T-helper 1 cell treated with Interleukin-12 subunit alpha and Interleukin-12 subunit beta and Interleukin-4 antibody, amounts not matched to agents 30 ng/mL and 1 ng/mL, for 36 hours (primary cell): ENCODE measurements around the gene DTNBP1. TPM values are rescaled to one million over a fixed set of nuclear protein-coding genes. Genes with fewer than 3 reads are reported as not detected.

Experiments used
- intact Hi-C: fragments of 100-400 bp; cut with micrococcal nuclease; formaldehyde crosslinking; loops from one replicate; pipeline ENCODE4 v1.15.1; 2024
- total RNA-seq: library from RNA; stranded (reverse); gene quantifications from 2 replicates; pipeline ENCODE4 v1.2.3, GENCODE V29; 2022

The DTNBP1 gene
- total RNA-seq, result 29.0 and 29.2 TPM in 2 replicates

- intact Hi-C loops, result loop anchor here (1.0 to 5.0 kb wide), 6 partner anchors 29 to 758 kb away; partner anchors contain the start of genes GMPR and MYLIP
Measured at GRCh38 chr6:15662326-15663129, at the start of gene DTNBP1. Gene DTNBP1, minus strand, starts transcription at chr6:15663028. Its CDS starts 159 bp downstream, at chr6:15662869.

- intact Hi-C loops, result no loop called here
Measured at GRCh38 chr6:15709651-15710269, 46.9 kb upstream of the DTNBP1 start.

- intact Hi-C loops, result no loop called here
Measured at GRCh38 chr6:15708231-15708630, 45.4 kb upstream of the DTNBP1 start.

- intact Hi-C loops, result no loop called here
Measured at GRCh38 chr6:15705981-15706380, 43.2 kb upstream of the DTNBP1 start.

- intact Hi-C loops, result no loop called here
Measured at GRCh38 chr6:15698471-15698870, 35.6 kb upstream of the DTNBP1 start.

- intact Hi-C loops, result no loop called here
Measured at GRCh38 chr6:15697895-15698294, 35.1 kb upstream of the DTNBP1 start.

GRCh38 chr6:15691250-15691869 is 28.5 kb upstream of the DTNBP1 start:
- intact Hi-C loops, result loop anchor here (1.0 to 5.0 kb wide), 10 partner anchors 28 to 631 kb away; partner anchors contain the start of genes DTNBP1 and GMPR

GRCh38 chr6:15690510-15690909 is 27.7 kb upstream of the DTNBP1 start:
- intact Hi-C loops, result loop anchor here (2.0 to 5.0 kb wide), 2 partner anchors 210 to 632 kb away; no protein-coding TSS in a partner anchor

GRCh38 chr6:15689586-15690482 is 27.0 kb upstream of the DTNBP1 start:
- intact Hi-C loops, result loop anchor here (2.0 to 5.0 kb wide), 2 partner anchors 211 to 632 kb away; no protein-coding TSS in a partner anchor

GRCh38 chr6:15685619-15686018 is 22.8 kb upstream of the DTNBP1 start:
- intact Hi-C loops, result no loop called here

- intact Hi-C loops, result no loop called here
Measured at GRCh38 chr6:15682965-15683822, 20.4 kb upstream of the DTNBP1 start.

- intact Hi-C loops, result no loop called here
Measured at GRCh38 chr6:15681946-15682345, 19.1 kb upstream of the DTNBP1 start.

GRCh38 chr6:15678514-15678913 is 15.7 kb upstream of the DTNBP1 start:
- intact Hi-C loops, result no loop called here

GRCh38 chr6:15677822-15678221 is 15.0 kb upstream of the DTNBP1 start:
- intact Hi-C loops, result no loop called here

GRCh38 chr6:15675536-15676220 is 12.8 kb upstream of the DTNBP1 start:
- intact Hi-C loops, result no loop called here

GRCh38 chr6:15674690-15675386 is 12.0 kb upstream of the DTNBP1 start:
- intact Hi-C loops, result no loop called here

GRCh38 chr6:15673666-15674065 is 10.8 kb upstream of the DTNBP1 start:
- intact Hi-C loops, result no loop called here

- intact Hi-C loops, result no loop called here
Measured at GRCh38 chr6:15672818-15673217, 10.0 kb upstream of the DTNBP1 start.

GRCh38 chr6:15672291-15672690 is 9.5 kb upstream of the DTNBP1 start:
- intact Hi-C loops, result no loop called here
